Adrenal gland (tissue), 5 donors: ENCODE measurements around the gene HEPHL1.

Experiments used
- POLR2A ChIP-seq, 2 donors: fragments of 450-650 bp; IDR thresholded peaks; one replicate each; pipeline ENCODE4 v1.6.1; 2017; ENCODE audit warnings: antibody characterized with exemption in 2 of 2, mild to moderate bottlenecking in 2 of 2, moderate library complexity in 1 of 2
- TF ChIP-seq, protein P1 (sequence below), 6 experiments: fragments of 450-650 bp in 4 of 6; fragments of 200-600 bp in 2 of 6; sonication (generic) in 1 of 6; IDR thresholded peaks; 1 replicate in 5 of 6; 2 replicates in 1 of 6; pipeline versions ENCODE4 v1.5.1 to v1.8.0; 2016 to 2021; ENCODE audit warnings: antibody characterized with exemption in 6 of 6, mild to moderate bottlenecking in 2 of 6, moderate library complexity in 1 of 6
- donor health status: DM: no; HTN: no; CAD: no.

DNA sequence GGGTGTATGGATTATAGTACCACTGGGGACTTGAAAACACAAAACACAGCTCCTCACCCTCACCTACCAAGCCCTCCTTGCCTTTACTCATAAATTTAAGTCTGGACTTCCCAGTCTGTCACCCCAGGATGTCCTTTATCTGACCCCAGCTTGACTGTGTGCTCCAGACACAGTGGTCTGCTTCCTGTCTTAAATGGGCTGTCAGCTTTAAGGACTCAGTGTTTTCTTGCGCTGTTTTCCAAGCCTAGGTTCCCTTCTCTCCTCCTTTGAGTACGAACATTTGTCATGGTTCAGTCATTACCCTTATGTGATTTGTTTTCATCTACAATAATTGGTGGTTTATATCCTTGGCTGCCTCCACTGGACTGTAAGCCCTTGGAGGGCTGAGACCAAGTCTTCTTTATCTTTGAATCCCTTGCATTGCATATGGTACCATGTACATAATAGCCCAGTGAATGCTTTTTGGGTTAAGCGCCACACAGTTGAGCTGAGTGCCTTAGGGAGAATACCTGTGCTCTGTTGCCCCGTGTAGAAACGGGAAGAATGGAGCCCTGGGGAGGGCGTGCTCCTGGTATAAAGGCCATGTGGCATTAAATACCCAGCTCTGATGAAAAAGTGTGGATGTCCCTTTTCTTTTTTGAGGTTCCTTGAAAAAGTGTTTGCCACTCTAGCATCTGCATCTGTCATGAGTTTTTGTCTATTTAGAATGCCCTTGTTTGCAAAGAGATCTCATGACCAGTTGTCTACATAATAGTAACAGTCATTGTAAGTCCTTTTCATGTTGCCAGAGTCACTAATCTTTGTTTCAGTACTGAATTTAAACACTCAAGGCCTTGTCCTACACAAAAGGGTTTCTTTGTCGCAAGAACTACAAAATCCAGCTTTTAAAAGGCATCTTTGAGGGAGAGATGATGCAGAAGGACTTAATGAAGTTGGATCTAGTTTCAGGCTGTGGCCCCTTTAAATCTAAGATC lies 121.4 kb downstream of the HEPHL1 start:
- TF ChIP-seq, protein P1, sequence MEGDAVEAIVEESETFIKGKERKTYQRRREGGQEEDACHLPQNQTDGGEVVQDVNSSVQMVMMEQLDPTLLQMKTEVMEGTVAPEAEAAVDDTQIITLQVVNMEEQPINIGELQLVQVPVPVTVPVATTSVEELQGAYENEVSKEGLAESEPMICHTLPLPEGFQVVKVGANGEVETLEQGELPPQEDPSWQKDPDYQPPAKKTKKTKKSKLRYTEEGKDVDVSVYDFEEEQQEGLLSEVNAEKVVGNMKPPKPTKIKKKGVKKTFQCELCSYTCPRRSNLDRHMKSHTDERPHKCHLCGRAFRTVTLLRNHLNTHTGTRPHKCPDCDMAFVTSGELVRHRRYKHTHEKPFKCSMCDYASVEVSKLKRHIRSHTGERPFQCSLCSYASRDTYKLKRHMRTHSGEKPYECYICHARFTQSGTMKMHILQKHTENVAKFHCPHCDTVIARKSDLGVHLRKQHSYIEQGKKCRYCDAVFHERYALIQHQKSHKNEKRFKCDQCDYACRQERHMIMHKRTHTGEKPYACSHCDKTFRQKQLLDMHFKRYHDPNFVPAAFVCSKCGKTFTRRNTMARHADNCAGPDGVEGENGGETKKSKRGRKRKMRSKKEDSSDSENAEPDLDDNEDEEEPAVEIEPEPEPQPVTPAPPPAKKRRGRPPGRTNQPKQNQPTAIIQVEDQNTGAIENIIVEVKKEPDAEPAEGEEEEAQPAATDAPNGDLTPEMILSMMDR (IDR thresholded peaks at IDR 0.05): no peak
- TF ChIP-seq POLR2A (IDR thresholded peaks at IDR 0.05): no peak
